Astrocyte of the cerebellum (primary cell): ENCODE measurements around the gene SRGAP3.

Source experiments
- DNase-seq: peaks from one replicate; pipeline ENCODE4 v3.0.0-alpha.2; 2011; ENCODE audit warnings: low read depth
- H3K4me3 ChIP-seq: 2 replicates; pipeline ENCODE4 v1.5.1; 2011; ENCODE audit warnings: mild to moderate bottlenecking, low read depth, low read length, moderate library complexity
- CTCF ChIP-seq: IDR thresholded peaks from 2 replicates; pipeline ENCODE4 v1.5.1; 2012; ENCODE audit warnings: low read length, low read depth, moderate library complexity, mild to moderate bottlenecking; ENCODE audit errors: missing control alignments
- in situ Hi-C: cut with HindIII; loops from 2 replicates; pipeline ENCODE4 v1.10.0; 2017; ENCODE audit warnings: low sequenced_read_pairs

SRGAP3 gene

GRCh38 chr3:9207116-9207763 is 42.2 kb downstream of the SRGAP3 start:
- DNase-seq: no peak
- no peak overlapping the region for H3K4me3 ChIP-seq
- TF ChIP-seq CTCF: no peak
- in situ Hi-C loops: no loop called here

GRCh38 chr3:9206287-9206686 is 43.2 kb downstream of the SRGAP3 start:
- no peak overlapping the region for H3K4me3 ChIP-seq
- in situ Hi-C loops: no loop called here
- TF ChIP-seq CTCF: no peak
- DNase-seq: no peak

GRCh38 chr3:9205345-9206143 is 43.9 kb downstream of the SRGAP3 start:
- H3K4me3 ChIP-seq: no peak overlapping the region
- no peak for TF ChIP-seq CTCF
- DNase-seq: no peak
- in situ Hi-C loops: no loop called here

GRCh38 chr3:9204253-9204992 is 45.0 kb downstream of the SRGAP3 start:
- in situ Hi-C loops: no loop called here

GRCh38 chr3:9203317-9203716 is 46.1 kb downstream of the SRGAP3 start:
- in situ Hi-C loops: no loop called here
- no peak for DNase-seq
- TF ChIP-seq CTCF: no peak

More at GRCh38 chr3:9204253-9204992, 45.0 kb downstream of the SRGAP3 start:
- no peak overlapping the region for H3K4me3 ChIP-seq
- DNase-seq: no peak
- TF ChIP-seq CTCF: no peak

GRCh38 chr3:9202546-9202945 is 46.9 kb downstream of the SRGAP3 start:
- TF ChIP-seq CTCF: no peak
- in situ Hi-C loops: no loop called here
- DNase-seq: no peak
- no peak overlapping the region for H3K4me3 ChIP-seq

More at GRCh38 chr3:9203317-9203716, 46.1 kb downstream of the SRGAP3 start:
- no peak overlapping the region for H3K4me3 ChIP-seq
